Endothelial cell of coronary artery (primary cell): ENCODE data around the gene ZNF597. TPM values are rescaled to one million over a fixed set of nuclear protein-coding genes. Genes with fewer than 3 reads are reported as not detected.

Source experiments
- total RNA-seq: library from RNA; depleted of rRNA; stranded (reverse); fragments of >200 nt; gene quantifications from 2 replicates; pipeline ENCODE4 v1.2.3, GENCODE V29; 2014

ZNF597 gene
- total RNA-seq, result 2.0 and 2.5 TPM in 2 replicates

GRCh38 chr16:3443108-3444031, at the start of gene ZNF597, which contains the start of gene NAA60:
Gene ZNF597, minus strand, starts transcription at chr16:3443504. Its CDS starts 351 bp downstream, at chr16:3443153.
Gene NAA60, plus strand, starts transcription at chr16:3443680. Its CDS starts 32,548 bp downstream, at chr16:3476228.

GRCh38 chr16:3400779-3401688, 42.3 kb downstream of the ZNF597 start, which contains the start of the genes ZNF174 and ZSCAN32:
Gene ZNF174, plus strand, starts transcription at chr16:3401215. Its CDS starts 790 bp downstream, at chr16:3402005.
Gene ZSCAN32, minus strand, starts transcription at chr16:3401004. Its CDS starts 3,447 bp downstream, at chr16:3397557.

Other genes starting within 250 kb of the ZNF597 start
- 8.4 and 9.6 TPM in 2 replicates for gene ZNF200, start 208.3 kb downstream of the ZNF597 start, total RNA-seq
- gene MEFV, start 186.9 kb downstream of the ZNF597 start, total RNA-seq, result under 0.01 TPM in 1 of 2 replicates, not detected in the other
- gene ZNF263, start 160.0 kb downstream of the ZNF597 start, total RNA-seq, result 36.5 and 42.2 TPM in 2 replicates
- 2.6 and 5.0 TPM in 2 replicates for gene TIGD7, start 138.1 kb downstream of the ZNF597 start, total RNA-seq
- gene ZNF75A, start 138.0 kb downstream of the ZNF597 start, total RNA-seq, result 16.9 and 21.6 TPM in 2 replicates
- not detected in 2 replicates for gene OR2C1, start 87.6 kb downstream of the ZNF597 start, total RNA-seq
- 8.3 and 10.0 TPM in 2 replicates for gene ZSCAN32, start 42.5 kb downstream of the ZNF597 start, total RNA-seq
- 4.9 and 5.8 TPM in 2 replicates for gene ZNF174, start 42.3 kb downstream of the ZNF597 start, total RNA-seq
- 9.2 and 13.6 TPM in 2 replicates for gene NAA60, start 176 bp upstream of the ZNF597 start, total RNA-seq
- not detected in 2 replicates for gene C16orf90, start 52.0 kb upstream of the ZNF597 start, total RNA-seq
- gene CLUAP1, start 57.5 kb upstream of the ZNF597 start, total RNA-seq, result 16.7 and 21.9 TPM in 2 replicates
- 0.66 and 1.9 TPM in 2 replicates for gene NLRC3, start 133.9 kb upstream of the ZNF597 start, total RNA-seq
- gene SLX4, start 168.1 kb upstream of the ZNF597 start, total RNA-seq, result 2.3 and 2.5 TPM in 2 replicates
- 9.0 and 15.2 TPM in 2 replicates for gene DNASE1, start 211.2 kb upstream of the ZNF597 start, total RNA-seq